DND-41 (cell line): Measurements from ENCODE around the gene ARHGAP15.

ENCODE experiments used
- CTCF ChIP-seq: IDR thresholded peaks from 2 replicates; pipeline ENCODE4 v1.5.1; 2012; ENCODE audit warnings: borderline replicate concordance, low read length, moderate library complexity, mild to moderate bottlenecking; ENCODE audit not compliant: poor library complexity, severe bottlenecking; ENCODE audit errors: extremely low read depth
- EZH2 ChIP-seq: IDR thresholded peaks from 3 replicates; pipeline ENCODE4 v1.6.1; 2012; ENCODE audit warnings: borderline replicate concordance, low read depth, mild to moderate bottlenecking, moderate library complexity, low read length, inconsistent platforms; ENCODE audit not compliant: severe bottlenecking

GRCh38 chr2:143453981-143454511 is 324.8 kb downstream of the ARHGAP15 start:
- TF ChIP-seq CTCF: no peak
- TF ChIP-seq EZH2: no peak
